WI38 (cell line): ENCODE results near the gene ZP1.

Experiments
- H3K4me3 ChIP-seq: 2 replicates; pipeline ENCODE4 v1.5.1; 2011; ENCODE audit warnings: low read depth, mild to moderate bottlenecking, control low read depth, low read length
- CTCF ChIP-seq: IDR thresholded peaks from 2 replicates; pipeline ENCODE4 v1.5.1; 2012; ENCODE audit warnings: low read depth, mild to moderate bottlenecking, control low read depth, low read length

ZP1 gene

GRCh38 chr11:60921777-60922335, 54.5 kb downstream of the ZP1 start:
- TF ChIP-seq CTCF, result no peak
- H3K4me3 ChIP-seq, result no peak overlapping the region

GRCh38 chr11:60922906-60923305, 55.6 kb downstream of the ZP1 start:
- H3K4me3 ChIP-seq, result no peak overlapping the region
- TF ChIP-seq CTCF, result no peak

GRCh38 chr11:60923326-60923725, 56.0 kb downstream of the ZP1 start:
- no peak for TF ChIP-seq CTCF
- no peak overlapping the region for H3K4me3 ChIP-seq

GRCh38 chr11:60923800-60924109, 56.4 kb downstream of the ZP1 start:
- peak overlapping the region; percentile 78 for H3K4me3 ChIP-seq
- no peak for TF ChIP-seq CTCF

GRCh38 chr11:60924110-60924905, 57.0 kb downstream of the ZP1 start, which contains the start of gene TMEM132A:
TMEM132A (plus strand) TSS chr11:60924460; CDS start chr11:60924634, 174 bp downstream.
- H3K4me3 ChIP-seq, result peak within 1 kb of the TSS; percentile 78
- no peak for TF ChIP-seq CTCF
